ENCODE results near the gene RNF166.

The RNF166 gene

DNA sequence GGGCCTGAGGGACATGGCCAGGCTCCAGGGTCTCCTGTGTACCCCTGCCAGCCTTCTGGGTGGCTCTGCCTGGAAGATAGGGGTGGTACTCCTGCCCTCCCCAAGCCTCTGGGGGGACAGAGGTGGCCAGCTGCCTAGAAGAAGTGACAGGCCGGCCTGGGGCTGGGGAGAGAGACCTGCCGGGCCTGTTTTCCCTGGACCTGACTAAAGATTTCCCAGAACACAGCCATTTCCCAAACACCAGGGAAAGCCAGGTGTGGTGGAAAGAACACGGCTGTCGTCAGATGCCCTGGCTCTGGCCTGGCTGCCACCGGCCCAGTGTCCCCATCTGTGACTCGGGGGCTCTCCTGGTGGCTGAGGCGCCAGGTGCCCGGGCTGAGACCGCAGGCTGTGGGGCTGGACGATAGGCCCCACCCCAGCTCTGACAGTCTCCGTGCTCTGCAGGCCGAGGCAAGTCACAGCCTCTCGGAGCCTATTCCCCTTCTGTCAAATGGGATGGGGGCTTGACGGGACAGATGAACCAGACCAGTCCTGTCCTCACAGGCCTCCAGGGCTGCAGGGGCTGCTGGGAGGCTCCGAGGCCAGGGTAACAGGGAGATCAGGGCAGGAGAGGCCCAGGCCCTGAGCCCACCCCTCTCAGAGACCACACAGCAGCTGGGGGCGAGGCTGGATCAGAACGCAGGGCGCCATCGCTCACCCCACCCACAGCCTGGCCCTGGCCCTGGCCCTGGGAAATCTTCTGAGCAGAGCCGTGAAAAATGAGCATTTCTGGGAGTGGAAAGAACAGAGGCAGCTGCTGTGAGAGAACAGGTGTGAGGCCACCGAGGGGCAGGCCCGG lies 33.1 kb upstream of the RNF166 start:
- no peak for DNase-seq (ENCODE audit: low read depth in 2 of 2)

DNA sequence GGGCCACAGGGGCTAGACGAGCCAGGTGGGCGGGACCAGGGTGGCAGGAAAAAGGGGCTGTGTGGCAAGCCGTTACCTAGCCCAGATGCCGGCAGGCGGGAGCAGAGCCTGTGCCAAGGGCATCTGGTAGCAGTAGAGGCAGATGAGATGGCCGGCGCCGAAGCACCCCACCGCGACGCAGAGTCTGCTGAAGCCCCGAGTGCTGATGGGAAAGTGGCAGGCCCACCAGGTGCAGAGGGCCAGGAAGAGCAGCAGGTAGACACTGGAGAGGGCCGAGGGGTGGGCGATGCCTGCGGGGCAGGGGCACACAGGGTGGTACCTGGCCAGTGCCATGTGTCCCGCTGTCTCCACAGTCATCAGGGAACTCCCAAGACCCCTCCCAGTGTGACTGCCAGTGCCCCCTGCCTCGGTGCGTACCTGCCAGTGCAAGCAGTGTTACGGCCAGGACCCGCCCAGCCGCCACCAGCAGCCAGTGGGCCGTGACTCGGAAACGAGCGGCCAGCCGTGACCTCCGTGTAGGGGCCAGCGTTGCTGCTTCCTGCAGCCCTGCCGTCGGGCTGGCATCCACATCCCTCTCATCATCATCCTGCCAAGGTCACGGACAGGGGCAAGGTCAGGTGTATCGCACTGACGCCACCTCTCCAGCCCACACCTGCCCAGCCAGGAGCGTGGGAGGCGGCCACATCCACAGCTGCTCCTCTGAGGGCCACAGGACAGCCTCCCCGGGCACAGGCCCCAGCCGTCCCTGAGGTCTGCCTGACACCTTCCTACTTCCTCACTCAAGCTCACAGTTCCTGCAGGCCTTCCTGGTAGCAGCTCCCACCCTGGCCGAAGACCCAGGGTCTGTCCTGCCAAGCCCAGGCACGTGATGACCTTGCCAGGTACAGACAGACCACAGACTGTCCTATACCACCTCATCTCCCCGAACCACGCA lies 32.2 kb upstream of the RNF166 start:
- DNase-seq (ENCODE audit: low read depth in 2 of 2) = no peak

DNA sequence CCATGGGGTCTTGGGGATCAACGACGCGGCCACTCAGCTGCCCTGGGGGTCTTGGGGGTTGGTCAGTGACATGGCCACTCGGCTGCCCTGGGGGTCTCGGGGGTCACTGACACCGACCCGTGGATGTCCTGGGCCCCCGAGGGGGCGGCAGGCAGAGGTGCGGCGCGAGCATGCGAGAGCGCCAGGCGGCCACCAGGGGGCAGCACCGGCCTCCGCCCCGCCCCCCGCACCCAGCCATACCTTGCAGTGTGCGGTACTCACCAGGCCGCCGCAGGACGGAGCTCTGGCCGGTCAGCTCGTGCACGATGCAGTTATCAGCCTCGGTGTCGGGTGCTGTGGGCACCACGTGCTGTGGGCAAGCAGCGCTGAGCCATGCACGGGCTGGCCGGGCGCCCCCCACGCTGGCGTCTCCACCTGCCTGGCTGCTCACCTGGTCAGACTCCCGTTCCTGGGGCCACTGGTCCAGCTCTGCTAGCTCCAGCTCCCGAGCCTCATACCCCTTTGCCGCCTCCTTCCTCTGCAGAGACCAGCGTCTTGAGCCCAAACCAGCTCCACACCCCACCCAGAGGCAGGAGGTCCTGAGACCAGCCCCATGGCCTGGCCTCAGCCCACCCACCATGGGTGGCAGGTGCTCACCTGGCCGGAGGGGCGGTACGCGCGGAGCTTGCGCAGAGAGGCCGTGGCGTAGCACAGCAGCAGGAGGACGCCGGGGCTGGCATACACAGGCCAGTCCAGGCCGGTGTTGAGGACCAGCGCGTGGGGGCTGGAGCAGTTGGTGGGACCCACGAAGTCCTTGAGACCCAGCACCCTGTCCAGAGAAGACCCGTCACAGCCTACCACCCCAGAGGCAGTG lies 31.3 kb upstream of the RNF166 start:
- DNase-seq (ENCODE audit: low read depth in 2 of 2) = peak; percentile 47 to 70

DNA sequence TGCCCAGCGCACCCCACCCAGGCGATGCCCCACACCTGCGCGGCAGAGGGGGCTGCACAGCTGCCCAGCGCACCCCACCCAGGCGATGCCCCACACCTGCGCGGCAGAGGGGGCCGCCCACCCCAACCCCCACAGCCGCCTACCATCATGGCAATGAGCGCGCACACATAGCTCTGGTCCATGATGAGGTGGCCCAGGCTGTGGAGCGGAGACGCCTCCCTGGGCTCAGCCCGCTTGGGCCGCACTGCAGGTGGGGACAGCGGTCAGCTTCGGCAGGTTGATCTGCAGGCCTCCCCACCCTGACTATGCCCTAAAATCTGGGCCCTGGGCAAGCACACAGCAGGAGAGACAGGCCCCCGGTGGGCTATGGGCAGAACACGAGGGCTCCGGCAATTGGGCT lies 30.3 kb upstream of the RNF166 start:
- no peak for DNase-seq (ENCODE audit: low read depth in 2 of 2)

DNA sequence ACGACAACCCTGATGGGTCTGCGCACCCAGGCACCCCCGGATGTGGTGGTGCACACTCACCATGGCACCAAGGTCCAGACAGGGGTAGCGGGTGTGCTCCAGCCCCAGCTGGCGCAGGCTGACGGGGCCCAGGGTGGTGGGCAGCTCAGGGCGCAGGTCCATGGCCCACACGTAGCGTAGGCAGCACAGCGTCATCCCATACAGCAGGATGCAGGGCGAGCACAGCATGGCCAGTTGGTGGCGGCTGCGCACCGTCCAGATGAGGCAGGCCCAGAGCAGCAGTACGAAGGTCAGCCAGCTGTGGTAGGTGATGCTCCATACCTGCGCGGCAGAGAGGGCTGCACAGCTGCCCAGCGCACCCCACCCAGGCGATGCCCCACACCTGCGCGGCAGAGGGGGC lies 29.9 kb upstream of the RNF166 start:
- DNase-seq (ENCODE audit: low read depth in 2 of 2) = no peak

DNA sequence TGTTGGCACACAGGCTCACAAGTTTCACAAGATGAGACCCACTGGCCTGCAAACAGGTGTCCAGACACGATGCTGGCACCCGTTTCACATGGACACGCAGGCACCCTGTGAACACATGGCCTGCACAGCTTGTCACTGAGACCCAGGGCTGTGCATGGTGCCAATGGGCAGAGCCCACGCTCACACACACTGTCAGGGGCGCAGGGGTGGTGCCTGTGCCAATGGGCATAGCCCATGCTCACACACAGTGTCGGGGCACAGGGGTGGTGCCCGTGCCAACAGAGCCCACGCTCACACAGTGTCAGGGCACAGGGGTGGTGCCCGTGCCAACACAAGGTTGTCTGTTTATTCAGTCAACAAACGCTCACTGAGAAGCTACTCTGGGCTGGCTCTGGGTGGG lies 29.4 kb upstream of the RNF166 start:
- DNase-seq (ENCODE audit: low read depth in 2 of 2) = no peak

DNA sequence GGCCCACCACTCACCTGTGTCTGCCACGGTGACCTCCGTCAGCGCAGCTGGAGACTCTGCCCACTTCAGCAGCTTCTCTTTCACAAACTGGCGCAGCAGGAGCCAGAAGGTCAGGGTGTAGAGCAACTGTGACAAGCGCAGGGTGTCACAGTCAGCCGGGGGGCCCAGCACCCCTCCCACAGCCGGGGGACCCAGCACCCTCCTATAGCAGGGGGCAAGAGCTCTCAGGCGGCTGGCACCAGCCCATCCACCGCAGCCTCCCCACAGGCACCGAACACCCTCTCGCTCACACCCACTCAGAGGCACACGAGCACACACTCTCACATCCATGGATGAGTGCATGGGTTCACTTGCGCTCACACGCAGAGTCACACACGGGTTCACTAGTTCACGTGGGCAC lies 28.9 kb upstream of the RNF166 start:
- no peak for DNase-seq (ENCODE audit: low read depth in 2 of 2)

DNA sequence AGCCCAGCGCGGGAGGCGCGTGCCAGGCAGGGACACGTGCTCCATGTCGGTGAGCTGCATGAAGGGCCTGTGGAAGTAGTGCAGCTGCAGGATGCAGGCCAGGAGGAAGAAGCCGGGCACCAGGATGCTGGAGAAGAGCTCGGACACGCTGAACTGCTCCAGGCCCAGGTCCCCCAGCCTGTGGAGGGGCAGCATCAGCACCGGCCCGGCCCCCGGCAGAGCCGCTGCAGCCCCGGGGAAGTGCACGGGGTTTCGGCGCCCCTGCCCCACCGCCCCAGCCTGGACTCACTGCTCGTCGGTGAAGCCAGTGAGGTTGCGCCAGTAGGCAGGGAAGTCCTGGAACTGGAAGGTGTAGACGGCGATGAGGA lies 28.1 kb upstream of the RNF166 start:
- no peak for DNase-seq (ENCODE audit: low read depth in 2 of 2)

DNA sequence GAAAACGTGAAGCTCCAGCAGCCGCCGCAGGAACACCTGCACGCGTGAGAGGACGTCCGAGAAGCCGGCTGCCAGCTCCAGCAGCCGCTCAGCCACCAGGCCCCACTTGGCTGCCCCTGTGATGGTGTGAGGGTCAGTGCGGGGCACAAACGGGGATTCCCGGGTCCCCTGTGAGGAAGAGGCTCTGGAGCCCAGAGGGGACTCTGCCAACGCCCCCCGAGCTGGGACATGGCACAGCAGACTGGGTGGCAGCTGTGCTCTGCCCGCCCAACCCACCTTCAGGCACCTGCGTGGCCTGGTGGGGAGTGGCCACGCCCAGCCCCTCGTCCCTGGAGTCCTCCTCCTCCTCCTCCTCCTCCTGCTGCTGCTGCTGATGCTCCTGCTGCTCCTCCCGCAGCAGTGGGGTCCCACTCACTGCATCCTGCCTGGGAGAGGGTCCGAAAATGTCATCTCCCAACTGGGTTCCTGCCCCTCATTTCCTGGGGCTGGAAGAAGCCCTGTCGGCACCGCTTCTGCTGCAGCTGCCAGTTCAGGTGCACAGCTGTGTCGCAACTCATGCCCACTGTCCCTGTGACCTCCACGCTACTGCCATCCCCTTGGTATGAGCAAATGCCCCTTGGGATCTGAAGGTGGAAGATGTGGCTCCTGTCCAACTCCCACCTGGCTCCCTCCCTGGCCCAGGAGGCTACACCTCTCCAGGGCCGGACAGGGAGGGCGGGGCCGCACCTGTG lies 27.6 kb upstream of the RNF166 start:
- no peak for DNase-seq (ENCODE audit: low read depth in 2 of 2)

DNA sequence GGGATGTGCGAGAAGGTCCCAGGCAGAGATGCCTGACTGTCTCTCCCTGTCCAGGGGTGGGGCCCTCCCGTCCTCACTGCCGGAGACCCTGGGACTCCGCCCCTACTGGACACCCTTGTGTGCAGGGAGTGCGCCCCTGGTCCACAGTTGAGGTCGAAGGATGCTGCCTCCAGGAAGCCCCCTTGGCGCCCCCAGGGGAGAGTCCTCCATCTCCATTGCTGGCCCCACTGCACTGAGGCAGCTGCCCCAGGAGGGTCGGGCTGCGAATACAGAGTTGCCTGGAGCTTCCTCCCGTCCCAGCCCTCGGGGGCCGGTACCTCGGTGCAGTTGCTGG lies 26.7 kb upstream of the RNF166 start:
- no peak for DNase-seq (ENCODE audit: low read depth in 2 of 2)

DNA sequence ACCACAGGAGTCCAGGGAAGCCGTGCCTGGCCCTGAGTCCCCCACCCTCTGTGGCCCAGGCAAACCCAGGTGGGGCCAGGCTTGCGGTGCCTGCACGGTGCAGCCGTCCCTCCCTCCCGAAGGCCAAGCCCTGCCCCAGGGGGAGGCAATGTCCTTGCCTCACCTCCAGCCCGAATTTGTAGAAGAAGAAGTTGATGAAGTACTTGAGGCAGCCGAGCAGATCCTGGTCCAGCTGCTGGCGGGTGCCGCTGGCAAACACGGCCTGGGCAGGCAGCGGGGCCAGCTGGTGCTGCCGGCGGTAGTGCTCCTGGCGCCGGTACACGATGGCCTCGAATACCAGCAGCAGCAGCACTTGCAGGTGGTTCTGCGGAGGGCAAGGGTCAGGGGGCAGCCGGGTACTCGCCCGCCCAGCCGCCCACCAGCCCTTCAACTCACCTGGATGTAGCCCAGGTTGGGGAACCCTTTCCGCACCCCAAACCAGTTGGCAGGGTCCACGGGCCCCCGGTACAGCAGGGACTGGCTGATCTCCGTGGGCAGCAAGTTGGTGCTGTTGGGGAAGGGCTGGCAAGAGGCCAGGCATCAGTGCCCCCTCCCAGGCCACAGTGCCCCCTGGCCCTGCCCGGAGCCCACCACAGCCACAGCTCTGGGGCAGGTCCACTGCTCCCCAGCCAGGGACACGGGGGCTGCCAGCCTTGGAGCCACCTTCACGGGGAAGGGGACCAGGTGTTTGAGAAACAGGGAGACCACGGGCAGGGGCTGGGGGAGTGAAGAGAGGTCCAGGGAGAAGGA lies 26.2 kb upstream of the RNF166 start:
- DNase-seq (ENCODE audit: low read depth in 2 of 2) = no peak

DNA sequence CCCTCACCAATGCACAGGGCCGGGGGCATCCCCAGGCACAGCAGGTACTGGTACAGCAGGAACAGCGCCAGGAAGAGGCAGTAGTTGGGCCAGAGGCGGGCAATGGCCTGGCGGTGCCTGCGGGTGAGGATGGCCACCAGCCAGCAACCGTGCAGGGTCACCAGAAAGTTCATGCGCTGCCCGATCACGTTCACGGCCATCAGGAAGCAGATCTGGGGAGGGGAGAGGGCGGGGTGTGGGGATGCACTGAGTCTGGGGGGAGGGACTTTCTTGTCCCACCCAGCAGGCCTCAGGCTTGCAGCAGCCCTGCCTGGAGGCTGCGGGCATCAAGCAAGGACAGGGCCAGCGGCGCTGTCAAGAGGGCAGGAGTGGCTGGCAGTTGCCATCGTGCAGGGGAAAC lies 25.5 kb upstream of the RNF166 start:
- DNase-seq (ENCODE audit: low read depth in 2 of 2) = no peak

DNA sequence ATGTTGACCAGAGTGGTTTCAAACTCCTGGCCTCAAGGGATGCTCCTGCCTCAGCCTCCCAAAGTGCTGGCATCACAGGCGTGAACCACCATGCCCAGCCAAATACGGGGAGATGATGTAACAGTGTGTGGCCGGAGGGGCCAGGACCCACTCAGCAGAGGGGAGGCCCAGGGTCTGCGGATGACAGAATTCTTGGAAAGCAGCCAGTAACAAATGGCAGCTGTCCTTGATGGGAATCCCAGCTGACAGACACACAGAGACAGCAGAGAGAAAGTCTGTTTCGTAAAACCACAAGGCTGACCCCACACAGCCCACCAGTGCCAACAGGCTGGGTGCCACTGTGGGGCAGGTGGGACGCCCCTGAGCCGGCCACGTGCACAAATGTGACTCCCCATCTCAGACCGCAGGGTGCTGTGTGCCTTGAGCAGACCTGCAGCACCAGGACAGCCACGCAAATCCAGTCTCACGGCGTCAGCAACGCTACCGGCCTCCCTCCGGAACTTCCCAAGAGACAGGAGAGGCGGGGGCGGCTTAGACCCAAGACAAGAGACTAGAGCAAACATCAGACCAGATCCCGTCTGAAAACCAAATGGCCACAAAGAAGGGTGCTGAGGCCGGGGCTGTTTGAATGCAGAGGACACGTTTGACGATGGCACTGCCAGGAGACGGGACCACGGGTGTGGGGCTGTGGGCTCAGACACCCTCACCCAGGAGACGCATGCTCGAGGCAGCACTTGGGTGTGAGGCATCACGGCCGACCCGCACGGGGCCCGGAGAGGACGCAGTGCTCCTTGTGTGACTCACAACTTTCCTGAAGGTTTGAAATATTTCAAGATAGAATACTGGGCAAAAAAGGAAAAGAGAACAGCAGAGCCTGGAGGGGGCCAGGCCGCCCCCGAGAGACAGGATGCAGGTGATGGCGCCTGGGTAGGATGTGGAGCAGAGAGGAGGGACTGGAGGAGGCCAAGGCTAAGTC lies 24.7 kb upstream of the RNF166 start:
- DNase-seq (ENCODE audit: low read depth in 2 of 2) = no peak

DNA sequence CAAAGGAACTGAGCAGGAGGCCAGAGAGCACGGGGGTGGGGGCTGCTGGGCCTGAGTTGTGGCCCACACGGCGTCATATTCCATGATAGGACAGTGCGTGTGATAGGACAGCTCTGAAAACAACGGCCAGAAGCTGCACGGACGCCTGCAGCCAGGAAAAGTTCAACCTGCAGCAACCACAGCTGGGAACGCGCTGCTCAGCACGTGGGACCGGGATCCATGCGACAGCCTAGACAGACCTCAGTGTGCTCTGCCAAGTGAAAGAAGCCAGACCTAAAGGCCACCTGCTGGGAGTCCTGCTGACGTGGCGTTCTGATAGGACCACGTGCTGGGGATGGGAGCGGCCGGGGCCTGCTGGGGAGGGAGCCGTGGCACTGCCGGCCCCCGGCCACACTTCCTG lies 21.7 kb upstream of the RNF166 start:
- DNase-seq (ENCODE audit: low read depth in 2 of 2) = no peak

DNA sequence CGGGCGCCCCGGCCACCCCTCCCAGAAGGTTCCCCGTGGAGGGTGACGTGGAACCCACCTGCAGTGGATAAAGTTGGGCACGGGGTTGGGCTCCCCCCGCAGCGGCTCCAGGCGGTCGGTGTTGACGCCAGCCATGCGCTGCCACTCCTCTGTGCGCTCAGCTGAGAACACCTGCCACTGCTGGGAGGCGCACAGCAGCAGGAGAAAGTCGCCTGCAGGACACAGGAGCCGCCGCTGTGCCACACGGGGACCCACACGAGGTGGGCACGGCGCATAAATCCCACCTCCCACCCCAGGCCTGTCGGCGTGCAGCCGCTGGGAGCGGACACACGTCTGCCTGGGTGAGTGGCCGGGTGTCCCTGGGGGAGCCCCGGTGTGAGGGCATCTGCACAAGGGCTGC lies 20.8 kb upstream of the RNF166 start:
- no peak for DNase-seq (ENCODE audit: low read depth in 2 of 2)

DNA sequence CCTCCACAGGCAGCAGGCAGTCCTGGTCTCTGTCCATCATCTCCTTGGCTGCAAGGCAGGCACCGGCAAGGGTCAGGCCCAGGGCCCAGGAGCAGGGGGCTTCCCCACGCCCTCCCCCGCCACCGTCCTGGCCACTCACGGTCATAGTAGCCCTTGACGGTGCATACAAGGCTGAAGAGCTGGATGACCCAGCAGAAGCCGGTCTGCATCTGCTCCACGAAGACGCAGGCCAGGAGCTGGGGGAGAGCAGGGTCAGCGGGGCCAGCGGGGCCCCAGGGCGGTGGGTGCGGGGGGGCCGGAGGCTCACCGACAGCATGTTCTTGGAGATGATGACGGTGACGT lies 20.2 kb upstream of the RNF166 start:
- no peak for DNase-seq (ENCODE audit: low read depth in 2 of 2)

DNA sequence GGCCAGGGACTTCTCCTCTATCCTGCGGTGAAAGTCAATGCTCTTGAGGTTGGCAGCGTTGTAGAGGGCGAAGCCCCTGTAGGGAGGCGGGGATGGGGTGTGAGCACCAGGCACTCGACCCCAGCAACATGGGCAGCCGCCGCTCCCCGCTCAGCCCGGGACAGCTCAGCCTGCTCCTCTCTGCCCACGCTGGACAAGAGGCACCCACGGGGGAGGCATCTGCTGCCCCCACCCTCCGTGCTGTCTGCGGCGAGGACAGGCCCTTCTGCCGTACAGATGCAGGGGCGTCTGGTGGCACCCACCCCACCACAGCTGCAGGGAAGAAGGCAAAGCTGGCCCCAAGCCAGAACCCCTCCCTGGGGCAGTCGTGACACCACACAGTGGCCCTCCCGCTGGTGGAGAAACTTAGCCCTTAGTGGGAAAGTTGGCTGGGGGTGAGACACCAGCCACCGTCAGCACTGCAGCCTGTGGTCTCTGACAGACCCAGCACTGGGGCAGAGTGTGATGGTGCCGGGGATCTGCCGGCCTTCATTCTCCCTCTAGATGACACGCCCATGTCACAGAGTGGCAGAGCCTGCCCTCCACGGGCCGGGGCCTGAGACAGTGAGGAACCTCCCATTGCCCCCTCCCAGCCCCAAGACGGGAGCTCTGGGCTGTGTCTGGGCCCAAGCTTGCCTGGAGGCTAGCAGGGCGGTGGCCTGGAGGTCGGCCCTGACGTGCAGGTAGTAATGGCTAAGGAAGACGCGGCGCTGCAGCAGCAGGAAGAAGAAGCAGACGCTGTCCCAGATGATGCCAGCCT lies 19.6 kb upstream of the RNF166 start:
- DNase-seq (ENCODE audit: low read depth in 2 of 2) = no peak

DNA sequence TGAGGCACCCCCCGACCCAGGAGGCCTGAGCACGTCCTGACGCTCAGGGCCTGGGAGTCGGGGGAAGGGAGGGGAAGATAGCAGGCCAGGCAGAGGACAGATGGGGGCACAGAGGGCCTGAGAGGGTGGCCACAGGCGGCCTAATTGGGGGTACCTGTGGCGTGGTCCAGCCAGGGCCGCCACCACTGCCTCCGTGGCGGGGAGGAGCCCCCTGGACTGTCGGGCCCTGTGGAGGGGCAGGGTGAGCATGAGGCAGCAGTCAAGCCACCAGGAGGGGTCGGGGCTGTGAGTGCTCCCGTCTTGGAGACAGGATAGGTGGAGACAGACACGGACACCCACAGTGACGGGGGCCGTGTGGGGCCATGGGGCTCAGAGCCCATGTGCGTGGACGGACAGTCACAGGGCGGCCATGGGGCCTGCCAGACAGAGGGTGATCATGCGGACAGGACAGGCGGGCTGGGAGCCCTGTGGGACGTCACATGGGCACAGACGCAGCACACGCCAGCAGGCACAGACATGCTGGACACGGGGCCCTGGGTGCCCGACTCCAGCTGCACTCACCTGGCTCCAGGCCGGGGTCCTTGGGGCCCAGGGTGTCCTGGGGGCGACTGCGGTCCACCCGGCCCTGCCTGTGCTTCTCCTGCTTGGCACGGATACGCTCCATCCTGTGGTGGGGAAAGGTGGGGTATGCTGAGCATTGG lies 18.8 kb upstream of the RNF166 start:
- no peak for DNase-seq (ENCODE audit: low read depth in 2 of 2)

Data from stimulated activated CD8-positive, alpha-beta memory T cell treated with anti-CD3 and anti-CD28 coated beads, Interleukin-15, amount 100 ng/mL, for 48 hours (primary cell).